ENCODE measurements around the gene GRM2.
A peak's percentile ranks its signal among the peaks of the same experiment; 100 is the strongest.

The GRM2 gene

GRCh38 chr3:51678641-51679040 lies 28.2 kb upstream of the GRM2 start:
- no CpG with 5 or more reads among the region's 2 CpGs for WGBS (ENCODE audit: extremely low coverage, insufficient coverage, low lambda C conversion rate)
- Histone ChIP-seq H3K4ac (ENCODE audit: low read depth, low read length) (no peak overlapping the region), H2AK5ac (ENCODE audit: low read length) (no peak overlapping the region), H2BK15ac (replicated peaks; ENCODE audit: low read depth) (no peak overlapping the region), H2BK120ac (ENCODE audit: low read depth, low read length) (no peak overlapping the region), H4K8ac (ENCODE audit: low read depth, low read length) (no peak overlapping the region), H3K56ac (ENCODE audit: low read length) (no peak overlapping the region), H4K5ac (ENCODE audit: low read length) (no peak overlapping the region), H3K4me2 (ENCODE audit: low read length) (no peak overlapping the region), H3K27me3 (ENCODE audit: insufficient read depth, low read length, poor library complexity) (no peaks in the 10 kb centered on the region), H3K9ac (ENCODE audit: low read length) (no peak overlapping the region), H3K36me3 (ENCODE audit: control insufficient read depth, insufficient read depth, low read length) (no peaks in the 10 kb centered on the region), H3K18ac (ENCODE audit: low read length) (no peak overlapping the region), H3K27ac (ENCODE audit: low read depth, low read length) (no peak overlapping the region), H2BK5ac (ENCODE audit: low read length) (no peak overlapping the region), H3K4me3 (ENCODE audit: low read length) (no peak overlapping the region), H3K79me1 (ENCODE audit: low read length) (no peaks in the 10 kb centered on the region), H3K4me1 (ENCODE audit: control insufficient read depth, low read depth, low read length) (peaks cover 4% of the 10 kb centered on the region), H3K79me2 (ENCODE audit: control insufficient read depth, insufficient read depth, low read length) (no peaks in the 10 kb centered on the region), H3K23ac (ENCODE audit: low read length) (no peak overlapping the region)
- no peak for DNase-seq

- H2BK120ac ChIP-seq (ENCODE audit: low read depth, low read length): no peak overlapping the region
- H3K4ac ChIP-seq (ENCODE audit: low read depth, low read length): no peak overlapping the region
- no peaks in the 10 kb centered on the region for H3K79me1 ChIP-seq (ENCODE audit: low read length)
- no peaks in the 10 kb centered on the region for H3K79me2 ChIP-seq (ENCODE audit: control insufficient read depth, insufficient read depth, low read length)
- no peak overlapping the region for H2AK5ac ChIP-seq (ENCODE audit: low read length)
- H3K4me1 ChIP-seq (ENCODE audit: control insufficient read depth, low read depth, low read length): peaks cover 4% of the 10 kb centered on the region
- no peak overlapping the region for H2BK15ac ChIP-seq (replicated peaks; ENCODE audit: low read depth)
- no peak overlapping the region for H3K4me3 ChIP-seq (ENCODE audit: low read length)
- H3K36me3 ChIP-seq (ENCODE audit: control insufficient read depth, insufficient read depth, low read length): no peaks in the 10 kb centered on the region
- no peaks in the 10 kb centered on the region for H3K27me3 ChIP-seq (ENCODE audit: insufficient read depth, low read length, poor library complexity)
- DNase-seq: no peak
- no CpG with 5 or more reads among the region's 4 CpGs for WGBS (ENCODE audit: extremely low coverage, insufficient coverage, low lambda C conversion rate)
- no peak overlapping the region for H3K27ac ChIP-seq (ENCODE audit: low read depth, low read length)
- no peak overlapping the region for H3K4me2 ChIP-seq (ENCODE audit: low read length)
- no peak overlapping the region for H3K23ac ChIP-seq (ENCODE audit: low read length)
- no peak overlapping the region for H3K18ac ChIP-seq (ENCODE audit: low read length)
- H2BK5ac ChIP-seq (ENCODE audit: low read length): no peak overlapping the region
- H3K56ac ChIP-seq (ENCODE audit: low read length): no peak overlapping the region
- no peak overlapping the region for H4K8ac ChIP-seq (ENCODE audit: low read depth, low read length)
- H4K5ac ChIP-seq (ENCODE audit: low read length): no peak overlapping the region
- H3K9ac ChIP-seq (ENCODE audit: low read length): no peak overlapping the region
Measured at GRCh38 chr3:51679318-51679717, 27.6 kb upstream of the GRM2 start.

- Histone ChIP-seq H4K8ac (ENCODE audit: low read depth, low read length) (no peak overlapping the region), H3K27ac (ENCODE audit: low read depth, low read length) (no peak overlapping the region), H2AK5ac (ENCODE audit: low read length) (no peak overlapping the region), H3K79me1 (ENCODE audit: low read length) (no peaks in the 10 kb centered on the region), H3K36me3 (ENCODE audit: control insufficient read depth, insufficient read depth, low read length) (no peaks in the 10 kb centered on the region), H2BK15ac (replicated peaks; ENCODE audit: low read depth) (no peak overlapping the region), H3K9ac (ENCODE audit: low read length) (no peak overlapping the region), H3K4me1 (ENCODE audit: control insufficient read depth, low read depth, low read length) (peaks cover 4% of the 10 kb centered on the region), H3K4me3 (ENCODE audit: low read length) (no peak overlapping the region), H3K18ac (ENCODE audit: low read length) (no peak overlapping the region), H3K79me2 (ENCODE audit: control insufficient read depth, insufficient read depth, low read length) (no peaks in the 10 kb centered on the region), H3K23ac (ENCODE audit: low read length) (no peak overlapping the region), H2BK5ac (ENCODE audit: low read length) (no peak overlapping the region), H4K5ac (ENCODE audit: low read length) (no peak overlapping the region), H3K4me2 (ENCODE audit: low read length) (no peak overlapping the region), H3K27me3 (ENCODE audit: insufficient read depth, low read length, poor library complexity) (no peaks in the 10 kb centered on the region), H3K56ac (ENCODE audit: low read length) (peak overlapping the region; percentile 25), H3K4ac (ENCODE audit: low read depth, low read length) (no peak overlapping the region), H2BK120ac (ENCODE audit: low read depth, low read length) (no peak overlapping the region)
- no peak for DNase-seq
- WGBS (ENCODE audit: extremely low coverage, insufficient coverage, low lambda C conversion rate): no CpG with 5 or more reads among the region's 7 CpGs
Measured at GRCh38 chr3:51679777-51680176, 27.1 kb upstream of the GRM2 start.

- Histone ChIP-seq H2BK120ac (ENCODE audit: low read depth, low read length) (no peak overlapping the region), H3K9ac (ENCODE audit: low read length) (no peak overlapping the region), H2BK5ac (ENCODE audit: low read length) (no peak overlapping the region), H3K4me3 (ENCODE audit: low read length) (no peak overlapping the region), H4K5ac (ENCODE audit: low read length) (no peak overlapping the region), H3K36me3 (ENCODE audit: control insufficient read depth, insufficient read depth, low read length) (no peaks in the 10 kb centered on the region), H2BK15ac (replicated peaks; ENCODE audit: low read depth) (no peak overlapping the region), H4K8ac (ENCODE audit: low read depth, low read length) (no peak overlapping the region), H3K27ac (ENCODE audit: low read depth, low read length) (no peak overlapping the region), H3K79me1 (ENCODE audit: low read length) (no peaks in the 10 kb centered on the region), H3K4ac (ENCODE audit: low read depth, low read length) (no peak overlapping the region), H3K27me3 (ENCODE audit: insufficient read depth, low read length, poor library complexity) (no peaks in the 10 kb centered on the region), H3K79me2 (ENCODE audit: control insufficient read depth, insufficient read depth, low read length) (no peaks in the 10 kb centered on the region), H3K56ac (ENCODE audit: low read length) (no peak overlapping the region), H2AK5ac (ENCODE audit: low read length) (no peak overlapping the region), H3K18ac (ENCODE audit: low read length) (no peak overlapping the region), H3K4me1 (ENCODE audit: control insufficient read depth, low read depth, low read length) (peaks cover 4% of the 10 kb centered on the region), H3K4me2 (ENCODE audit: low read length) (no peak overlapping the region), H3K23ac (ENCODE audit: low read length) (no peak overlapping the region)
- DNase-seq: no peak
- WGBS (ENCODE audit: extremely low coverage, insufficient coverage, low lambda C conversion rate): no CpG with 5 or more reads among the region's 6 CpGs
Measured at GRCh38 chr3:51680196-51680595, 26.7 kb upstream of the GRM2 start.

- no CpG with 5 or more reads among the region's 2 CpGs for WGBS (ENCODE audit: extremely low coverage, insufficient coverage, low lambda C conversion rate)
Measured at GRCh38 chr3:51680663-51681230, 26.1 kb upstream of the GRM2 start.

GRCh38 chr3:51681453-51681852 lies 25.4 kb upstream of the GRM2 start:
- no peaks in the 10 kb centered on the region for H3K36me3 ChIP-seq (ENCODE audit: control insufficient read depth, insufficient read depth, low read length)
- no peaks in the 10 kb centered on the region for H3K79me1 ChIP-seq (ENCODE audit: low read length)
- H3K23ac ChIP-seq (ENCODE audit: low read length): no peak overlapping the region
- H3K4ac ChIP-seq (ENCODE audit: low read depth, low read length): no peak overlapping the region
- no peak overlapping the region for H2BK15ac ChIP-seq (replicated peaks; ENCODE audit: low read depth)
- H4K5ac ChIP-seq (ENCODE audit: low read length): no peak overlapping the region
- H3K79me2 ChIP-seq (ENCODE audit: control insufficient read depth, insufficient read depth, low read length): no peaks in the 10 kb centered on the region
- no peak overlapping the region for H3K18ac ChIP-seq (ENCODE audit: low read length)
- H3K4me2 ChIP-seq (ENCODE audit: low read length): no peak overlapping the region
- H3K27ac ChIP-seq (ENCODE audit: low read depth, low read length): no peak overlapping the region
- H3K27me3 ChIP-seq (ENCODE audit: insufficient read depth, low read length, poor library complexity): no peaks in the 10 kb centered on the region
- H2AK5ac ChIP-seq (ENCODE audit: low read length): no peak overlapping the region
- DNase-seq: no peak
- H4K8ac ChIP-seq (ENCODE audit: low read depth, low read length): no peak overlapping the region
- no peak overlapping the region for H2BK5ac ChIP-seq (ENCODE audit: low read length)
- no CpG with 5 or more reads among the region's 3 CpGs for WGBS (ENCODE audit: extremely low coverage, insufficient coverage, low lambda C conversion rate)
- H2BK120ac ChIP-seq (ENCODE audit: low read depth, low read length): no peak overlapping the region
- H3K4me1 ChIP-seq (ENCODE audit: control insufficient read depth, low read depth, low read length): peaks cover 4% of the 10 kb centered on the region
- H3K9ac ChIP-seq (ENCODE audit: low read length): no peak overlapping the region
- H3K4me3 ChIP-seq (ENCODE audit: low read length): no peak overlapping the region
- peak overlapping the region; percentile 64 for H3K56ac ChIP-seq (ENCODE audit: low read length)

More at GRCh38 chr3:51680663-51681230, 26.1 kb upstream of the GRM2 start:
- peaks cover 4% of the 10 kb centered on the region for H3K4me1 ChIP-seq (ENCODE audit: control insufficient read depth, low read depth, low read length)
- H2BK5ac ChIP-seq (ENCODE audit: low read length): no peak overlapping the region
- no peak overlapping the region for H3K56ac ChIP-seq (ENCODE audit: low read length)
- no peaks in the 10 kb centered on the region for H3K79me1 ChIP-seq (ENCODE audit: low read length)
- no peak for DNase-seq
- no peaks in the 10 kb centered on the region for H3K79me2 ChIP-seq (ENCODE audit: control insufficient read depth, insufficient read depth, low read length)
- H4K8ac ChIP-seq (ENCODE audit: low read depth, low read length): no peak overlapping the region
- H3K36me3 ChIP-seq (ENCODE audit: control insufficient read depth, insufficient read depth, low read length): no peaks in the 10 kb centered on the region
- no peak overlapping the region for H3K4me2 ChIP-seq (ENCODE audit: low read length)
- no peak overlapping the region for H2BK120ac ChIP-seq (ENCODE audit: low read depth, low read length)
- no peak overlapping the region for H3K23ac ChIP-seq (ENCODE audit: low read length)
- no peak overlapping the region for H3K18ac ChIP-seq (ENCODE audit: low read length)
- H3K27ac ChIP-seq (ENCODE audit: low read depth, low read length): no peak overlapping the region
- H3K27me3 ChIP-seq (ENCODE audit: insufficient read depth, low read length, poor library complexity): no peaks in the 10 kb centered on the region
- H4K5ac ChIP-seq (ENCODE audit: low read length): no peak overlapping the region
- no peak overlapping the region for H3K4me3 ChIP-seq (ENCODE audit: low read length)
- H2AK5ac ChIP-seq (ENCODE audit: low read length): no peak overlapping the region
- H2BK15ac ChIP-seq (replicated peaks; ENCODE audit: low read depth): no peak overlapping the region
- no peak overlapping the region for H3K9ac ChIP-seq (ENCODE audit: low read length)
- H3K4ac ChIP-seq (ENCODE audit: low read depth, low read length): no peak overlapping the region

All from mesendoderm (in vitro differentiated cells).